ENCODE data around the gene MRLN.

- no peak for TF ChIP-seq CTCF (IDR thresholded peaks at IDR 0.05)
- TF ChIP-seq EZH2phosphoT487 (IDR thresholded peaks at IDR 0.05): no peak
- TF ChIP-seq EZH2 (IDR thresholded peaks at IDR 0.05): no peak
Observed at GRCh38 chr10:59750155-59750945, 2.9 kb downstream of the MRLN start.

Data from neural progenitor cell (in vitro differentiated cells).